Kidney (tissue), 14 donors: ENCODE results near the gene YBX1. TPM values are rescaled to one million over a fixed set of nuclear protein-coding genes. Genes with fewer than 3 reads are reported as not detected.
"Not testable (repeated sequence)": the region's sequence is repeated elsewhere in the genome, so short reads cannot be mapped to it uniquely, and the experiment has no call there.

Experiments used
- DNase-seq, 5 donors: peaks; one replicate each; pipeline ENCODE4 v3.0.0-alpha.2; 2013 to 2020
- FAIRE-seq: peaks from 2 replicates; lab custom pipeline; 2012; peaks lifted over from hg19 to GRCh38; lab: Jason Lieb, UNC
- H3K27ac ChIP-seq, 2 donors: one replicate each; pipeline ENCODE4 v1.7.0; 2013; ENCODE audit warnings: low read depth in 2 of 2, low read length in 2 of 2, inconsistent platforms in 1 of 2
- H3K27me3 ChIP-seq: one replicate; pipeline ENCODE4 v1.7.1; 2013; ENCODE audit warnings: low read length, inconsistent platforms; ENCODE audit not compliant: control insufficient read depth, insufficient read depth
- H3K36me3 ChIP-seq, 3 donors: one replicate each; pipeline versions ENCODE4 v1.7.0 to v1.7.1; 2013; ENCODE audit warnings: low read length in 3 of 3, control low read depth in 1 of 3, inconsistent platforms in 1 of 3; ENCODE audit not compliant: insufficient read depth in 3 of 3, control insufficient read depth in 2 of 3
- H3K4me1 ChIP-seq, 3 donors: one replicate each; pipeline versions ENCODE4 v1.7.0 to v1.7.1; 2013; ENCODE audit warnings: low read length in 3 of 3, inconsistent platforms in 1 of 3, low read depth in 1 of 3; ENCODE audit not compliant: control insufficient read depth in 2 of 3, insufficient read depth in 2 of 3
- H3K4me3 ChIP-seq, 3 donors: one replicate each; pipeline versions ENCODE4 v1.7.0 to v1.8.1; 2013; ENCODE audit warnings: low read length in 3 of 3, control low read depth in 1 of 3, inconsistent platforms in 1 of 3
- H3K9ac ChIP-seq, 3 donors: one replicate each; pipeline versions ENCODE4 v1.7.0 to v1.7.1; 2013; ENCODE audit warnings: low read length in 3 of 3, control low read depth in 1 of 3, inconsistent platforms in 1 of 3
- H3K9me3 ChIP-seq, 3 donors: one replicate each; pipeline versions ENCODE4 v1.7.0 to v1.7.1; 2013; ENCODE audit warnings: low read length in 3 of 3, control low read depth in 1 of 3, inconsistent platforms in 1 of 3; ENCODE audit not compliant: control insufficient read depth in 2 of 3, insufficient read depth in 1 of 3
- intact Hi-C: fragments of 100-400 bp; cut with DNase I; formaldehyde crosslinking; loops from one replicate; pipeline ENCODE4 v1.11.1; 2022
- polyA plus RNA-seq: library from polyadenylated mRNA; stranded (reverse); fragments of 350-450 nt; fragmentation: Illumina TruSeq; extraction: RNeasy Lipid Tissue Mini Kit (QIAGEN cat#74804); gene quantifications from one replicate; pipeline ENCODE4 v1.2.3, GENCODE V29; 2014; ENCODE audit warnings: low read depth, low replicate concordance; ENCODE audit not compliant: insufficient read depth
- total RNA-seq: library from RNA; stranded (reverse); fragmentation: NEBNext Ultra II Directional; extraction: Animal tissue kit (Norgen Biotek cat#: 25700); gene quantifications from one replicate; pipeline ENCODE4 v1.2.1, GENCODE V29; 2021
- TF ChIP-seq, protein P1 (sequence below): IDR thresholded peaks from 3 replicates; pipeline ENCODE4 v1.5.1; 2012; ENCODE audit warnings: mild to moderate bottlenecking, moderate library complexity, borderline replicate concordance; ENCODE audit not compliant: insufficient read depth; ENCODE audit errors: extremely low read depth
- donor health status: control.
- donor health status: control.
- donor health status: control.
- donor health status: control.
- donor health status: control.
- donor health status: DM: yes; HTN: yes; CAD: no.
- donor health status: Normal renal cell carcinoma (clear cell type).

The YBX1 gene
- total and polyA plus RNA-seq, 2 donors from 2014 or later: 395 to 418 TPM

DNA sequence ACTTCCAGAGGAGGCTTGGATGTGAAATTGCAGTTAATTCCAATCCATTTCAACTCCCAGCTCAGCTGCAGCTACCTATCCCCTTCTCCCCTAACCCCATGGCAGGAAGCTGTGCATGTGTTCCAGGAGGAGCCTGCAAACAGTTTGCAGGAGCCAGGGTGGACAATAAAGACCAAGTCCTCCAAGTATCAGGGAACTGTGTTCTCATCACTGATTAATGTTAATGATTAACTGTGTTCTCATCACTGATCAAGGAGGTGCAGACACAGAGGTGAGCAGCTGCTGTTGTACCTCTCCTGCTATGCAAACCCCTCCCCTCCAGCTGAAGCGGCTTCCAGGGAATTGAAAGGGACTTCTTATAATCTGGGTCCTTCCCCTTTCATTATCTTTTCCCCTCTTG is 38.6 kb downstream of the YBX1 start:
- intact Hi-C loops: no loop called here
- no peaks in the 10 kb centered on the region for H3K9me3 ChIP-seq
- no peaks in the 10 kb centered on the region for H3K36me3 ChIP-seq
- no peaks in the 10 kb centered on the region for H3K4me1 ChIP-seq
- no peak overlapping the region for H3K27ac ChIP-seq
- no peak overlapping the region for H3K9ac ChIP-seq
- peak in 2 of 5 donors; percentile 61 to 68 for DNase-seq
- H3K4me3 ChIP-seq: no peak overlapping the region
- no peak for FAIRE-seq
- TF ChIP-seq, protein P1, sequence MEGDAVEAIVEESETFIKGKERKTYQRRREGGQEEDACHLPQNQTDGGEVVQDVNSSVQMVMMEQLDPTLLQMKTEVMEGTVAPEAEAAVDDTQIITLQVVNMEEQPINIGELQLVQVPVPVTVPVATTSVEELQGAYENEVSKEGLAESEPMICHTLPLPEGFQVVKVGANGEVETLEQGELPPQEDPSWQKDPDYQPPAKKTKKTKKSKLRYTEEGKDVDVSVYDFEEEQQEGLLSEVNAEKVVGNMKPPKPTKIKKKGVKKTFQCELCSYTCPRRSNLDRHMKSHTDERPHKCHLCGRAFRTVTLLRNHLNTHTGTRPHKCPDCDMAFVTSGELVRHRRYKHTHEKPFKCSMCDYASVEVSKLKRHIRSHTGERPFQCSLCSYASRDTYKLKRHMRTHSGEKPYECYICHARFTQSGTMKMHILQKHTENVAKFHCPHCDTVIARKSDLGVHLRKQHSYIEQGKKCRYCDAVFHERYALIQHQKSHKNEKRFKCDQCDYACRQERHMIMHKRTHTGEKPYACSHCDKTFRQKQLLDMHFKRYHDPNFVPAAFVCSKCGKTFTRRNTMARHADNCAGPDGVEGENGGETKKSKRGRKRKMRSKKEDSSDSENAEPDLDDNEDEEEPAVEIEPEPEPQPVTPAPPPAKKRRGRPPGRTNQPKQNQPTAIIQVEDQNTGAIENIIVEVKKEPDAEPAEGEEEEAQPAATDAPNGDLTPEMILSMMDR: no peak
- H3K27me3 ChIP-seq: no peaks in the 10 kb centered on the region

DNA sequence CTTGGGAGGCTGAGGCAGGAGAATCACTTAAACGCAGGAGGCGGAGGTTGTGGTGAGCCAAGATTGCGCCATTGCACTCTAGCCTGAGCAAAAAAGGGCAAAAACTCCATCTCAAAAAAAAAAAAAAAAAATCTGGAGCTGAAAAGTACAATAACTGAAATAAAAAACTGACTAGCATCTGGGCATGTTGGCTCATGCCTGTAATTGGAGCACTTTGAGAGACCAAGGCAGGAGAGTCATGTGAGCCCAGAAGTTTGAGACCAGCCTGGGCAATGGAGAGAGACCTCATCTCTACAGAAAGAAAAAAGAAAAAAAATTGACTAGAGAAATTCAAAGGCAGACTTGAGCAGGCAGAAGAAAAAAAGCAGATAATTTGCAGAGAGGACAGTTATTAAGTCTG is 39.7 kb downstream of the YBX1 start:
- Histone ChIP-seq H3K27me3 (no peaks in the 10 kb centered on the region), H3K27ac (no peak overlapping the region), H3K9ac (no peak overlapping the region), H3K4me3 (no peak overlapping the region), H3K9me3 (no peaks in the 10 kb centered on the region), H3K4me1 (no peaks in the 10 kb centered on the region), H3K36me3 (no peaks in the 10 kb centered on the region)
- DNase-seq (no peak), FAIRE-seq (no peak)
- TF ChIP-seq, protein P1: no peak
- intact Hi-C loops: no loop called here

- H3K27me3 ChIP-seq, H3K4me3 ChIP-seq, H3K27ac ChIP-seq, intact Hi-C loops, FAIRE-seq, H3K9ac ChIP-seq, DNase-seq, H3K4me1 ChIP-seq, H3K9me3 ChIP-seq, H3K36me3 ChIP-seq: not testable (repeated sequence)
These were observed 40.2 kb downstream of the YBX1 start for GRCh38 chr1:42722403-42722802.

GRCh38 chr1:42723511-42723910 is 41.3 kb downstream of the YBX1 start:
- DNase-seq: no peak
- Histone ChIP-seq H3K9me3 (no peaks in the 10 kb centered on the region), H3K36me3 (no peaks in the 10 kb centered on the region), H3K4me3 (no peak overlapping the region), H3K9ac (no peak overlapping the region), H3K4me1 (no peaks in the 10 kb centered on the region), H3K27me3 (no peaks in the 10 kb centered on the region), H3K27ac (no peak overlapping the region)
- intact Hi-C loops: no loop called here
- TF ChIP-seq, protein P1: no peak
- no peak for FAIRE-seq

GRCh38 chr1:42725820-42726219 is 43.6 kb downstream of the YBX1 start:
- H3K4me1 ChIP-seq, H3K27me3 ChIP-seq, H3K9me3 ChIP-seq, DNase-seq, H3K9ac ChIP-seq, H3K27ac ChIP-seq, H3K4me3 ChIP-seq, intact Hi-C loops, H3K36me3 ChIP-seq: not testable (repeated sequence)
- peak; percentile 76 for FAIRE-seq
